ENCODE measurements around the gene VPS41. TPM values are rescaled to one million over a fixed set of nuclear protein-coding genes. Genes with fewer than 3 reads are reported as not detected.

VPS41 gene
- total RNA-seq, 6 experiments from 2014 or later: 21.6 to 43.5 (median 26.8) TPM

GRCh38 chr7:38905056-38905759 is 3.8 kb downstream of the VPS41 start:
- WGBS (ENCODE audit: insufficient coverage, low coverage, low lambda C conversion rate, missing lambda C conversion rate): 43% methylated on average over 3 of the region's 3 CpGs
- ATAC-seq (no peak), DNase-seq (no peak)
- no peaks in the 10 kb centered on the region for H3K36me3 ChIP-seq
- H3K9me3 ChIP-seq: no peaks in the 10 kb centered on the region
- peaks cover 0 to 8% (median 0%) of the 10 kb centered on the region in 4 donors for H3K4me1 ChIP-seq
- TF ChIP-seq CTCF (IDR thresholded peaks at IDR 0.05): no peak
- TF ChIP-seq POLR2A (IDR thresholded peaks at IDR 0.05): no peak
- intact Hi-C loops (cut with DNase I): no loop called here
- H3K27ac ChIP-seq: no peak overlapping the region
- no peaks in the 10 kb centered on the region for H3K27me3 ChIP-seq
- H3K4me3 ChIP-seq: no peak overlapping the region

GRCh38 chr7:38903057-38903456 is 5.9 kb downstream of the VPS41 start:
- Histone ChIP-seq H3K9me3 (no peaks in the 10 kb centered on the region), H3K27me3 (no peaks in the 10 kb centered on the region), H3K36me3 (no peaks in the 10 kb centered on the region), H3K27ac (no peak overlapping the region), H3K4me3 (no peak overlapping the region), H3K4me1 (peaks cover 0 to 4% (median 0%) of the 10 kb centered on the region in 4 donors)
- no peak for TF ChIP-seq CTCF (IDR thresholded peaks at IDR 0.05)
- TF ChIP-seq POLR2A (IDR thresholded peaks at IDR 0.05): no peak
- no peak for DNase-seq
- intact Hi-C loops (cut with DNase I): no loop called here
- no peak for ATAC-seq

- no peaks in the 10 kb centered on the region for H3K36me3 ChIP-seq
- H3K27me3 ChIP-seq: no peaks in the 10 kb centered on the region
- TF ChIP-seq POLR2A (IDR thresholded peaks at IDR 0.05) (no peak), CTCF (IDR thresholded peaks at IDR 0.05) (no peak)
- no peaks in the 10 kb centered on the region for H3K4me1 ChIP-seq
- DNase-seq (no peak), ATAC-seq (no peak)
- intact Hi-C loops (cut with DNase I): no loop called here
- H3K4me3 ChIP-seq: no peak overlapping the region
- H3K27ac ChIP-seq: no peak overlapping the region
- WGBS (ENCODE audit: insufficient coverage, low coverage, low lambda C conversion rate, missing lambda C conversion rate): 92% methylated on average over 2 of the region's 2 CpGs
- H3K9me3 ChIP-seq: no peaks in the 10 kb centered on the region
Observed at GRCh38 chr7:38902449-38902848, 6.5 kb downstream of the VPS41 start.

- Histone ChIP-seq H3K9me3 (no peaks in the 10 kb centered on the region), H3K36me3 (peaks cover 0 to 20% (median 0%) of the 10 kb centered on the region in 4 donors), H3K27ac (no peak overlapping the region), H3K4me3 (no peak overlapping the region), H3K4me1 (no peaks in the 10 kb centered on the region), H3K27me3 (no peaks in the 10 kb centered on the region)
- ATAC-seq (no peak), DNase-seq (no peak)
- TF ChIP-seq POLR2A (IDR thresholded peaks at IDR 0.05): no peak
- TF ChIP-seq CTCF (IDR thresholded peaks at IDR 0.05): no peak
- intact Hi-C loops (cut with DNase I): no loop called here
- WGBS (ENCODE audit: insufficient coverage, low coverage, low lambda C conversion rate, missing lambda C conversion rate): 100% methylated on average over 1 of the region's 3 CpGs
Observed at GRCh38 chr7:38893061-38893460, 15.9 kb downstream of the VPS41 start.
